Fibroblast of mammary gland (primary cell): ENCODE results near the gene CEP72.

ENCODE experiments used
- DNase-seq: peaks from one replicate; pipeline ENCODE4 v3.0.0-alpha.2; 2010; ENCODE audit warnings: low read depth
- H3K4me3 ChIP-seq: 2 replicates; pipeline ENCODE4 v1.5.1; 2011; ENCODE audit warnings: low read depth, mild to moderate bottlenecking, low read length, moderate library complexity; ENCODE audit not compliant: control insufficient read depth
- CTCF ChIP-seq: conservative IDR thresholded peaks from 2 replicates; pipeline ENCODE4 v1.5.1; 2011; ENCODE audit warnings: low read depth, low read length, inconsistent platforms; ENCODE audit not compliant: control insufficient read depth, insufficient read depth

CEP72 gene

GRCh38 chr5:606526-607399, 5.4 kb upstream of the CEP72 start:
- no peak for DNase-seq
- H3K4me3 ChIP-seq = no peak overlapping the region
- TF ChIP-seq CTCF = no peak

GRCh38 chr5:607541-608428, 4.4 kb upstream of the CEP72 start:
- H3K4me3 ChIP-seq = no peak overlapping the region
- TF ChIP-seq CTCF = no peak
- DNase-seq = no peak

- no peak for DNase-seq
- no peak overlapping the region for H3K4me3 ChIP-seq
- TF ChIP-seq CTCF = no peak
Measured at GRCh38 chr5:608429-609370, 3.4 kb upstream of the CEP72 start.

GRCh38 chr5:609506-609905, 2.6 kb upstream of the CEP72 start:
- no peak overlapping the region for H3K4me3 ChIP-seq
- no peak for DNase-seq
- TF ChIP-seq CTCF = no peak

GRCh38 chr5:610011-610743, 2.0 kb upstream of the CEP72 start:
- DNase-seq = no peak
- no peak overlapping the region for H3K4me3 ChIP-seq
- no peak for TF ChIP-seq CTCF
